ENCODE results near the gene NUDC.

The NUDC gene

DNA sequence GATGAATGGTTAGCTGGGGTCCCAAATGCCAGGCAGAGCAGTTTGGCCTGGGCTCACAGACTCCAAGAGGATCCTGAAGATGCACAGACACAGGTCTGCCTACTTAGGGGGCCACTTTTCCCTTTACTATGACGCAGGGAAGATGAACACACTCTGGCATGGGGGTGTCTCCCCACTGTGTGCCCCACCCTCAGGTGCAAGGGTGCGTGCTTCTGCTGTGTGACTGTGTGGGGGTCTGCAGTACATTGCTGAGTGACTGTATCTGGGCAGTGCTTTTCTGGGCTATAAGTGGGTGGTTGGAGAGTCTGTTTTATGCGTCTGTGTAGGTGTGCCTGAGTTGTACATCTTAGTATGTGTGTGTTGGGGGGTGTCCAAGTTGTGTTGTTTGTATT is 11.6 kb upstream of the NUDC start:
- ATAC-seq: no peak
- TF ChIP-seq ARNTL (CRISPR knock-in tag; IDR thresholded peaks at IDR 0.05; ENCODE audit: borderline replicate concordance, low read depth) (no peak), ZC3H10 (CRISPR knock-in tag; IDR thresholded peaks at IDR 0.05) (no peak), ESRRG (CRISPR knock-in tag; IDR thresholded peaks at IDR 0.05) (no peak), ZFP3 (CRISPR knock-in tag; IDR thresholded peaks at IDR 0.05) (no peak), RARB (CRISPR knock-in tag; IDR thresholded peaks at IDR 0.05) (no peak), CSDC2 (CRISPR knock-in tag; IDR thresholded peaks at IDR 0.05) (no peak), ZNF8 (CRISPR knock-in tag; IDR thresholded peaks at IDR 0.05) (no peak), GLIS3 (CRISPR knock-in tag; IDR thresholded peaks at IDR 0.05) (no peak)
- TF ChIP-seq, protein P1, sequence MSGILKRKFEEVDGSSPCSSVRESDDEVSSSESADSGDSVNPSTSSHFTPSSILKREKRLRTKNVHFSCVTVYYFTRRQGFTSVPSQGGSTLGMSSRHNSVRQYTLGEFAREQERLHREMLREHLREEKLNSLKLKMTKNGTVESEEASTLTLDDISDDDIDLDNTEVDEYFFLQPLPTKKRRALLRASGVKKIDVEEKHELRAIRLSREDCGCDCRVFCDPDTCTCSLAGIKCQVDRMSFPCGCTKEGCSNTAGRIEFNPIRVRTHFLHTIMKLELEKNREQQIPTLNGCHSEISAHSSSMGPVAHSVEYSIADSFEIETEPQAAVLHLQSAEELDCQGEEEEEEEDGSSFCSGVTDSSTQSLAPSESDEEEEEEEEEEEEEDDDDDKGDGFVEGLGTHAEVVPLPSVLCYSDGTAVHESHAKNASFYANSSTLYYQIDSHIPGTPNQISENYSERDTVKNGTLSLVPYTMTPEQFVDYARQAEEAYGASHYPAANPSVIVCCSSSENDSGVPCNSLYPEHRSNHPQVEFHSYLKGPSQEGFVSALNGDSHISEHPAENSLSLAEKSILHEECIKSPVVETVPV (CRISPR knock-in tag; IDR thresholded peaks at IDR 0.05): no peak
- TF ChIP-seq, protein P2, sequence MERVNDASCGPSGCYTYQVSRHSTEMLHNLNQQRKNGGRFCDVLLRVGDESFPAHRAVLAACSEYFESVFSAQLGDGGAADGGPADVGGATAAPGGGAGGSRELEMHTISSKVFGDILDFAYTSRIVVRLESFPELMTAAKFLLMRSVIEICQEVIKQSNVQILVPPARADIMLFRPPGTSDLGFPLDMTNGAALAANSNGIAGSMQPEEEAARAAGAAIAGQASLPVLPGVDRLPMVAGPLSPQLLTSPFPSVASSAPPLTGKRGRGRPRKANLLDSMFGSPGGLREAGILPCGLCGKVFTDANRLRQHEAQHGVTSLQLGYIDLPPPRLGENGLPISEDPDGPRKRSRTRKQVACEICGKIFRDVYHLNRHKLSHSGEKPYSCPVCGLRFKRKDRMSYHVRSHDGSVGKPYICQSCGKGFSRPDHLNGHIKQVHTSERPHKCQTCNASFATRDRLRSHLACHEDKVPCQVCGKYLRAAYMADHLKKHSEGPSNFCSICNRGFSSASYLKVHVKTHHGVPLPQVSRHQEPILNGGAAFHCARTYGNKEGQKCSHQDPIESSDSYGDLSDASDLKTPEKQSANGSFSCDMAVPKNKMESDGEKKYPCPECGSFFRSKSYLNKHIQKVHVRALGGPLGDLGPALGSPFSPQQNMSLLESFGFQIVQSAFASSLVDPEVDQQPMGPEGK (CRISPR knock-in tag; IDR thresholded peaks at IDR 0.05; ENCODE audit: borderline replicate concordance): no peak

DNA sequence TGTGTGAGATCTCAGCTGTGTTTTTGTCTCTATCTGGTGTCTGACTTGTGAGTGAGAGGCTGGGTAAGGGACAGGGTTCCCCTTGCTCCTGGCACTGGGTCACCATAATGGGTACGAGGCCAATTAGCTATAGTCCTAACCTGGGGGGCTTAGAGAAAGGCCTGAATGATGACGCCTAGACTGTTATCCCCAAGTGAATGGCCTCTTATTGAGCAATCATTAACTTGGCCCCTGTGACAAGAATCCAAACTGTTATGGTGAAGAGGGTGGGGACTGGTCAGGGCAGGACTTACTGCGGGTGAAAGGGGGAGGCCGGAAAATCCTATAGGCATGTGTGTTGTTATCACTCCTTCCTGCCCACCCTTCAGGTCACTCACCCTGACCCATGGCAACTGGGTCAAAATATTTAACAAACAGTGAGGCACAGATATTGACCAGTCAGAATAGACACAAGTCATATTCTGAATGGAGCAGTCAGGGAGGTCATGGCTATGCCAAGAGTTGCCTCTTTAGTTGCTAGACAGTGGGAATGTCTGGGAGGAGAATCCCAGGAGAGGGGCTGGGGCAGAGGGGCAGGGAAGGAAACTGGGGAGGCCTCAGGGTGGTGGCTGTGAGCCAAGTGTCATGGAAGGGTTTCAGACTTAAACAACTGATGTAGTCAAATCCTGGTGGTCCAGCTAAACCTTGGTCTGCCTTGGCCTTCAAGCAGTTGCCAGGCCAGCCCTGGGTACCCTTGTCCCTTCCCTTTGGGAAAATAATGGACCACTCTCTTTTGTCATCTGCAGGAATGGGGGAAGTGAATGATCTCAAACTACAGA is 11.0 kb upstream of the NUDC start:
- ATAC-seq: no peak
- TF ChIP-seq, protein P3, sequence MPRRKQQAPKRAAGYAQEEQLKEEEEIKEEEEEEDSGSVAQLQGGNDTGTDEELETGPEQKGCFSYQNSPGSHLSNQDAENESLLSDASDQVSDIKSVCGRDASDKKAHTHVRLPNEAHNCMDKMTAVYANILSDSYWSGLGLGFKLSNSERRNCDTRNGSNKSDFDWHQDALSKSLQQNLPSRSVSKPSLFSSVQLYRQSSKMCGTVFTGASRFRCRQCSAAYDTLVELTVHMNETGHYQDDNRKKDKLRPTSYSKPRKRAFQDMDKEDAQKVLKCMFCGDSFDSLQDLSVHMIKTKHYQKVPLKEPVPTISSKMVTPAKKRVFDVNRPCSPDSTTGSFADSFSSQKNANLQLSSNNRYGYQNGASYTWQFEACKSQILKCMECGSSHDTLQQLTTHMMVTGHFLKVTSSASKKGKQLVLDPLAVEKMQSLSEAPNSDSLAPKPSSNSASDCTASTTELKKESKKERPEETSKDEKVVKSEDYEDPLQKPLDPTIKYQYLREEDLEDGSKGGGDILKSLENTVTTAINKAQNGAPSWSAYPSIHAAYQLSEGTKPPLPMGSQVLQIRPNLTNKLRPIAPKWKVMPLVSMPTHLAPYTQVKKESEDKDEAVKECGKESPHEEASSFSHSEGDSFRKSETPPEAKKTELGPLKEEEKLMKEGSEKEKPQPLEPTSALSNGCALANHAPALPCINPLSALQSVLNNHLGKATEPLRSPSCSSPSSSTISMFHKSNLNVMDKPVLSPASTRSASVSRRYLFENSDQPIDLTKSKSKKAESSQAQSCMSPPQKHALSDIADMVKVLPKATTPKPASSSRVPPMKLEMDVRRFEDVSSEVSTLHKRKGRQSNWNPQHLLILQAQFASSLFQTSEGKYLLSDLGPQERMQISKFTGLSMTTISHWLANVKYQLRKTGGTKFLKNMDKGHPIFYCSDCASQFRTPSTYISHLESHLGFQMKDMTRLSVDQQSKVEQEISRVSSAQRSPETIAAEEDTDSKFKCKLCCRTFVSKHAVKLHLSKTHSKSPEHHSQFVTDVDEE (CRISPR knock-in tag; IDR thresholded peaks at IDR 0.05): no peak
- TF ChIP-seq ZC3H10 (CRISPR knock-in tag; IDR thresholded peaks at IDR 0.05) (no peak), BACH2 (CRISPR knock-in tag; IDR thresholded peaks at IDR 0.05; ENCODE audit: borderline replicate concordance) (no peak), ESRRG (CRISPR knock-in tag; IDR thresholded peaks at IDR 0.05) (no peak), ZNF70 (CRISPR knock-in tag; IDR thresholded peaks at IDR 0.05) (no peak), PPARA (CRISPR knock-in tag; IDR thresholded peaks at IDR 0.05; ENCODE audit: borderline replicate concordance) (no peak), ISL1 (CRISPR knock-in tag; IDR thresholded peaks at IDR 0.05) (no peak), ZFP30 (CRISPR knock-in tag; IDR thresholded peaks at IDR 0.05) (no peak), ARNTL (CRISPR knock-in tag; IDR thresholded peaks at IDR 0.05; ENCODE audit: borderline replicate concordance, low read depth) (no peak), GLIS3 (CRISPR knock-in tag; IDR thresholded peaks at IDR 0.05) (no peak), OSR1 (CRISPR knock-in tag; IDR thresholded peaks at IDR 0.05) (no peak), SNAI2 (CRISPR knock-in tag; IDR thresholded peaks at IDR 0.05) (no peak), RARB (CRISPR knock-in tag; IDR thresholded peaks at IDR 0.05) (no peak)
- TF ChIP-seq, protein P4, sequence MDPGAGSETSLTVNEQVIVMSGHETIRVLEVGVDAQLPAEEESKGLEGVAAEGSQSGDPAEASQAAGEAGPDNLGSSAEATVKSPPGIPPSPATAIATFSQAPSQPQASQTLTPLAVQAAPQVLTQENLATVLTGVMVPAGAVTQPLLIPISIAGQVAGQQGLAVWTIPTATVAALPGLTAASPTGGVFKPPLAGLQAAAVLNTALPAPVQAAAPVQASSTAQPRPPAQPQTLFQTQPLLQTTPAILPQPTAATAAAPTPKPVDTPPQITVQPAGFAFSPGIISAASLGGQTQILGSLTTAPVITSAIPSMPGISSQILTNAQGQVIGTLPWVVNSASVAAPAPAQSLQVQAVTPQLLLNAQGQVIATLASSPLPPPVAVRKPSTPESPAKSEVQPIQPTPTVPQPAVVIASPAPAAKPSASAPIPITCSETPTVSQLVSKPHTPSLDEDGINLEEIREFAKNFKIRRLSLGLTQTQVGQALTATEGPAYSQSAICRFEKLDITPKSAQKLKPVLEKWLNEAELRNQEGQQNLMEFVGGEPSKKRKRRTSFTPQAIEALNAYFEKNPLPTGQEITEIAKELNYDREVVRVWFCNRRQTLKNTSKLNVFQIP (CRISPR knock-in tag; IDR thresholded peaks at IDR 0.05; ENCODE audit: borderline replicate concordance, low read depth): no peak

DNA sequence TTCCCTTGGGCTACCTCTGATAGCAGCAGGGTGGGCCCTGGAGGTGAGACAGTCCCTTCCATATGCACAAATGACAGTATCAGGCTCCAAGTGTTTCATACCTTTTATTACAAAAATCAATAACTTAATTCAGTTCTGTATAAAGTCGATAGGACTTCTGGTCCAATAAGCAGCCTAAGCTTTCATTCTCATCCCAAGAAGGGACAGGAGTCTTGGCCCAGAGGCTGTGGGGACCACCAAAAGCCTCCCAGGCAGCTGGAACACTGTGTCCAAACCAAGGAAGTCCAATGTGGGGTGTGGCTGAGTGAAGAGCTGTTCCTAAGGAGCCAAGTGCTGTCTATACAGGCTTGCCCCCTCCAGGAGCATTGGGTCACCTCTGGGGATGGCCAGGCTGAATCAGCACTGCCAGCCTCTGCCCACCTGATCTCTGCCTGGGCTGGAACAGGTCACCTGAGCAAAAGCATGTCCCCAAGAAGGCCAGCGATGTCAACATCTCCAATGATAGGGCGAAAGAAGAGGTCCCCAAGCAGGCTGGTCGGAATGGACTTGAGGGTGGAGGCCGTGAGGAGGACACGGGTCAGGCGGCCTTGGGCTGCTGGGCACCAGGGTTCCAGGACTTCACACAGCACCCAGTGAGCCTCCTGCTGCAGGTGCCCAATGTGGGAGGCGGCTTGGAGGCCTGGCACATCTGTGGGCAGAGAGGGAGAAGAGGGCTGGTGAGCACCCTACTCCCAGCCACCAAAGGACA is 10.0 kb upstream of the NUDC start:
- no peak for ATAC-seq
- TF ChIP-seq ISL1 (CRISPR knock-in tag; IDR thresholded peaks at IDR 0.05): no peak
- TF ChIP-seq, protein P5, sequence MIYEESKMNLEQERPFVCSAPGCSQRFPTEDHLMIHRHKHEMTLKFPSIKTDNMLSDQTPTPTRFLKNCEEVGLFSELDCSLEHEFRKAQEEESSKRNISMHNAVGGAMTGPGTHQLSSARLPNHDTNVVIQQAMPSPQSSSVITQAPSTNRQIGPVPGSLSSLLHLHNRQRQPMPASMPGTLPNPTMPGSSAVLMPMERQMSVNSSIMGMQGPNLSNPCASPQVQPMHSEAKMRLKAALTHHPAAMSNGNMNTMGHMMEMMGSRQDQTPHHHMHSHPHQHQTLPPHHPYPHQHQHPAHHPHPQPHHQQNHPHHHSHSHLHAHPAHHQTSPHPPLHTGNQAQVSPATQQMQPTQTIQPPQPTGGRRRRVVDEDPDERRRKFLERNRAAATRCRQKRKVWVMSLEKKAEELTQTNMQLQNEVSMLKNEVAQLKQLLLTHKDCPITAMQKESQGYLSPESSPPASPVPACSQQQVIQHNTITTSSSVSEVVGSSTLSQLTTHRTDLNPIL (CRISPR knock-in tag; IDR thresholded peaks at IDR 0.05; ENCODE audit: low read depth): no peak
- no peak for TF ChIP-seq OSR1 (CRISPR knock-in tag; IDR thresholded peaks at IDR 0.05)
- no peak for TF ChIP-seq TOX (CRISPR knock-in tag; IDR thresholded peaks at IDR 0.05; ENCODE audit: borderline replicate concordance)
- TF ChIP-seq ESRRG (CRISPR knock-in tag; IDR thresholded peaks at IDR 0.05): no peak
- no peak for TF ChIP-seq ARNTL (CRISPR knock-in tag; IDR thresholded peaks at IDR 0.05; ENCODE audit: borderline replicate concordance, low read depth)
- no peak for TF ChIP-seq ZNF565 (CRISPR knock-in tag; conservative IDR thresholded peaks at IDR 0.05; ENCODE audit: low read depth)
- TF ChIP-seq, protein P4 (CRISPR knock-in tag; IDR thresholded peaks at IDR 0.05; ENCODE audit: borderline replicate concordance, low read depth): no peak
- no peak for TF ChIP-seq TCF4 (CRISPR knock-in tag; IDR thresholded peaks at IDR 0.05; ENCODE audit: borderline replicate concordance)
- TF ChIP-seq RARB (CRISPR knock-in tag; IDR thresholded peaks at IDR 0.05): no peak
- TF ChIP-seq, protein P1 (CRISPR knock-in tag; IDR thresholded peaks at IDR 0.05): no peak
- no peak for TF ChIP-seq ZC3H10 (CRISPR knock-in tag; IDR thresholded peaks at IDR 0.05)

Measured in SK-N-SH treated with all-trans-retinoic acid at 6 μM for 48 hours (cell line).